Posterior cingulate gyrus (tissue), 11 donors: ENCODE data around the gene CDADC1.
A peak's percentile ranks its signal among the peaks of the same experiment; 100 is the strongest.
"Not testable (repeated sequence)": the region's sequence is repeated elsewhere in the genome, so short reads cannot be mapped to it uniquely, and the experiment has no call there.

Experiments
- DNase-seq, 10 donors: peaks; one replicate each; pipeline versions ENCODE4 v3.0.0 to v3.0.0-alpha.2; 2020 to 2021; ENCODE audit warnings: mixed read lengths in 3 of 10
- intact Hi-C: fragments of 100-400 bp; cut with DNase I; formaldehyde crosslinking; loops from one replicate; pipeline ENCODE4 v1.15.1; 2023

The CDADC1 gene

GRCh38 chr13:49288458-49288857, 40.7 kb downstream of the CDADC1 start:
- intact Hi-C loops, result no loop called here
- no peak for DNase-seq

DNA sequence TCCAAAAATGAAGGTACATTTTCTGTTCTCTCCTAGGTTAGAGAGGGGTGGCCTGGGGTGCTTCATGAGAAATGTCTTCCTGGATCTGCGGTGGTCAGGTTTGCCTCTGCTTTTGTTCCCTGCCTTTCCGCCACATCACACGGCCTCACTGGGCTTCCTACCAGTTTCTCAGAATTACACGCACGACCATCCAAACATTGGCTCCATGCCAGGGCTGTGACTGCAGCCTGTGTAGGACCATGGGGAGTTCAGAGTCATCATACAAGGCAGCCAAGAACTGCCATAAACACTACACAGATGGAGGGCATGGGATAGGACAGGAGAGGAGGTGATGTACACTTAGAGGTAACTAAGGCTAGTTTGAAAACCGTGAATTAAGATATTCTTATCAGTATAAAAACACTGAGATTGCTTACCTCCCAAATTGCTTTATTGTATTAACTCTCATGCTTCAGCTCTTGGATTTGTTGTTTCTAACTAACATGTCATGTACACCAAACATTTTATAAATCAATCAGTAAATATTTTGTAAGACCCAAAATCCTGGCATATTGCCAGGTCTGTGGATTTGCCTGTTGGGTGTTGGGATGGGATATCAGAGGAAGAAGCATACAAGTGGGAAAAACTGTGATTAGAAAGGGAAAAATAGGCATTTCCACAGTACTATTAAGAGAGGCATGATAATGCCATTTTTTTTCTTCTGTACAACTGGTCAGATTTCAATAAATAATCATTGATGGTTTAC, 45.2 kb downstream of the CDADC1 start:
- DNase-seq, result peak in 6 of 10 donors; percentile 36 to 86 (median 54)

DNA sequence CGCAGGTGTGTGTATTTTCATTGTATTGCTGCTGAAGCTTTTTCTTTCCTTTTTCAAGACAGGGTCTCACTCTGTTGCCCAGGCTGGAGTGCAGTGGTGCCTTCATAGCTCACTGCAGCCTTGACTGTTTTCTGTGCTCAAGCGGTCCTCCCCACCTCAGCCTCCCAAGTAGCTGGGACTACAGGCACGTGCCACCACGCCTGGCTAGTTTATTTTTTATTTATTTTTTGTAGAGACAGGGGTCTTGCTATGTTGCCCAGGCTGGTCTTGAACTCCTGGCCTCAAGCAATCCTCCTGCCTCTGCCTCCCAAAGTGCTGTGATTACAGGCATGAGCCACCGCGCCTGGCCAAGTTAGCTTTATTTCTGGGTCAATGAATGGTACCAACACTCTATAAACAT, 47.0 kb downstream of the CDADC1 start:
- intact Hi-C loops, result not testable (repeated sequence)

More for the DNA sequence above, 45.2 kb downstream of the CDADC1 start:
- intact Hi-C loops, result no loop called here

GRCh38 chr13:49295244-49295643, 47.5 kb downstream of the CDADC1 start:
- DNase-seq, result no peak
- intact Hi-C loops, result no loop called here

More for the DNA sequence above, 47.0 kb downstream of the CDADC1 start:
- not testable (repeated sequence) for DNase-seq

GRCh38 chr13:49296659-49297058, 48.9 kb downstream of the CDADC1 start:
- intact Hi-C loops, result no loop called here
- no peak for DNase-seq

DNA sequence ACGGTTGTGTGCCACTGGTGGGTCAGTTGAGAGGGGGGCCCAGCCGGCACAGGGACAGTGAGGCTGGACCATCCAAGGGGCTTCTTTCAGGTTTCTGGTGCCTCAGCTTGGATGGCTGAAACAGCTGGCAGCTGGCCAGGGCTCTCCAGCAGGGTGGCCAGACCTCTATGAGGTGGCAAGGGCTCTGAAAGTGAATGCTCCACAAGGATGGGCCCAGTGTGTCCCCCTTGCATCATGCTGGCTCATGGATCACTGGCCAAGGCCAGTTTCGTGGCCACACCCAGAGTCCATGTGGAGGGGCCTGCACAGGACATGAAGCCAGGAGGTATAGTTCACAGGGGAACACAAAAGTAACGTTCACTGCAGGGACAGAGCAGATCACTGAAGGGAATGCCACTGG, 49.6 kb downstream of the CDADC1 start:
- intact Hi-C loops, result no loop called here
- DNase-seq, result no peak

GRCh38 chr13:49298416-49298815, 50.7 kb downstream of the CDADC1 start:
- DNase-seq, result no peak
- intact Hi-C loops, result no loop called here

- no peak for DNase-seq
- intact Hi-C loops, result no loop called here
Observed at GRCh38 chr13:49298903-49299605, 51.3 kb downstream of the CDADC1 start.

GRCh38 chr13:49300276-49300675, 52.6 kb downstream of the CDADC1 start:
- DNase-seq, result no peak
- intact Hi-C loops, result loop anchor here (2.0 kb wide), 1 partner anchor 137 kb away; no protein-coding TSS in a partner anchor

- intact Hi-C loops, result loop anchor here (1.0 to 2.0 kb wide), 2 partner anchors 136 to 306 kb away; no protein-coding TSS in a partner anchor
- DNase-seq, result peak in 7 of 10 donors; percentile 48 to 89 (median 57)
Observed at GRCh38 chr13:49300739-49301589, 53.2 kb downstream of the CDADC1 start.

DNA sequence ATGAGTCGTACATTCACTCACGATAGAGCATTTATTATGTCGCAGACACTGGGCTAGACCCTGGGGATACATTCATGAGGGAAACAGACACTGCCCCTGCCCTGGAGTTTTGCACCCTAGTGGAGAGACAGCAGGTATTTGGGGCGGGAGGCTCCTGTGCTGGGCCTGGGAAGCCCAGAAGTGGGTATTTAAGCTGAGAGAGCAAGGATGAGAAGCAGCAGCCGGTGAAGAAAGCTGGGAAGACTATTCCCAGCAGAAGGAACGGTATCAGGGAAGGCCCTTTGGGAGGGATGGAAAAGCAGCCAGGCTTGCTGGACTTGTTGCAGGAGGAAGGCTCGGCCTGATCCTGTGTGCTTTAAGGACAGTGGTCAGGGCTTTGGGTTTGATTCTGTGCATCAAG, 54.5 kb downstream of the CDADC1 start:
- intact Hi-C loops, result no loop called here
- no peak for DNase-seq

DNA sequence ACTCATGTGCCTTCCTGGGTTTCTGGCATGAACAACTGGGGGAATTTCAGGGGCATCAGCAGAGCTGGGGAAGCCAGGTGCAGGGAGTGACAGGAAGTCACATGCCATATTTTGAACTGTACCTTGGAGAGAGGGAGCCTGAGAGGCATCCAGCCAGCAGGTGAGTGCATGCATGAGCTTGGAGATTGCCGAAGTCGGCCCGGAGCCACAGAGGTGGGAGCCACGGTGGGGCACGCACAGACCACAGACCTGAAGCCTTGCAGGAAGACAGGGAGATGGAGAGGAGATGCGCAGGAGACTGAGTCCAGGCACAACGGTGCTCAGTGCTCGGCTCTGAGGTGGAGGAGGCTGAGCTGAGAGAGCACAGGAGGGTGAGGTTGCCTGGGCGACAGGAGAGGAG, 55.1 kb downstream of the CDADC1 start:
- DNase-seq, result no peak

GRCh38 chr13:49303533-49304252, 56.0 kb downstream of the CDADC1 start:
- intact Hi-C loops, result no loop called here
- DNase-seq, result peak in 4 of 10 donors; percentile 23 to 86 (median 49)

More for the DNA sequence above, 55.1 kb downstream of the CDADC1 start:
- intact Hi-C loops, result no loop called here

DNA sequence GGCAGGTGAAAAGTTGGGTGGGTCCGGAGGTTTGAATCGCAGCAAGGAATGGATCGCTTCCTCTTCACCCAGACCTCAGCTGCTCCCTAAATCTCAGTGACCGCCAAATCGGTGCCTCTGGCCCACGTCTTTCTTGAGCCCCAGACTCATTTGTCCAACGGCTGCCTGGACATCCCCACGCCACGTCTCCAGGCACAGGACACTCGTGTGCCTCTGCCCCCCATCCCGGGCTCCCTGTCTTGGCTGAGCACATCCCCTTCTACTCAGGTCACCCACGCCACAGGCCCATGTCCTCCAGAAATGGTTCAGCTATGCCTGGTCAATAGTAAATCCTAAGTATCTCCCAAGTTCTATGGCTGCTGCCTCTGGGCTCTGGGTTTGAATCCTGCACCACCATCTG, 56.6 kb downstream of the CDADC1 start:
- DNase-seq, result no peak
- intact Hi-C loops, result no loop called here

DNA sequence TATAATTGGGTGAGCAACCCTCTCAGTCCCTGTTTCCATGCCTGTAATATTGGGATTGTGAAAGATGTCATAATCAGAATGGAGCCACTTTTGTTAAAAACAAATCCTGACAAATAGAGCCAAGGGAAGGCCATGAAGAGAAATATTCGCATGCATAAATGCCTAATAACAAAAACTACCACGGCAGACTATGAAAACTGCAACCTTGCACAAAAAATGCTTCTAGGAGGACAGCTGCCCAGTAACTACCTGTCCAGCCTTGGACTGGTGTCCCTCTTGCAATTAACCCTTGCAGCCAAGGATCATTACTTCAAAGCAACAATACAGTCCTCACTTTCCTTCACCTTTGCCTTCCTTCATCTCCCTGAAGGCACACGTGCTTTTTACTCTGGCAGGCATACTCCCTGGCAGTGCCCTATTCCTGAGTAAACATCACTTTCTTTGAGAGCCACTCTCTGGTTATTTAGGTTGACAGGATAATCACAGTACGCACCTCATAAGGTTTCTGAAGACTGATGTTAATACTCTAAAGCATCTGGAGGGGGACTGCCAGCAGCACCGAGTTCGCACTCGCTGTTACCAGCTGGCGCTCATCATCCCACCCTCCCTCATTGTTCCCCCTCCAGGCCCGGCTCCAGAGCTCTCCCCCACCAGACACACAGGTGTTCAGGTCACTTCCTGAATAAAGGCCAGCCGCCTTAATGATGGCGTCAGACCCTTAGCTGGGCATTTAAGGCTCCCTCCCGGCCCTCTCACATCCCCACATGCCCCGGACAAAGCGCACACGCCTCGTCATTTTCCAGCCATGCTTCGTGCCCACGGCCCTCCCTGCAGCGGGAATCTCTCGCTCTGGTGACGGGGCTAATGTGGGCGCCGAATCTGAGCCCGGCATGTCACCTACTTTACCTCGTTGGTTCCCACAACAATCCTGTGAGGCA, 57.3 kb downstream of the CDADC1 start:
- no peak for DNase-seq
- intact Hi-C loops, result no loop called here

GRCh38 chr13:49305792-49306425, 58.2 kb downstream of the CDADC1 start:
- intact Hi-C loops, result no loop called here
- DNase-seq, result peak in 1 of 10 donors; percentile 80

DNA sequence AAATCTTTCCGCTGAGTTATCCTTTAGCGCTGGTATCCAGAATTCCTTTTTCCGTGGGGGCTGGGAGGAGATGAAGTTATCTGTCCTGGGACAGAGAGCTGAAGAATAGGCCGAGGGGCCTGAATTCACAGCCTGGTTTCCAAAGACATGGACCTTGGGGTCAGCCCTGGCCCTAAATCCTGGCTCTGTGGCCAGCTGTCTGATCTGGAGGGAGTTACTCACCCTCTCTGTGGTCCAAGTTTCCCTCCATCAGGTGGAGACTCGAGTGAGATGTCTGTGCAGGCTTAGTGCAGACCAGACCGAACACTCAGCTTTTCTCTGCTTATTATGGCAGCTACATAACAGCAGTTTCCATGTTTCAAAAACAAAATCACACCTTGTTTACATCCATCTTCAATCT, 59.6 kb downstream of the CDADC1 start:
- DNase-seq, result no peak
- intact Hi-C loops, result no loop called here

DNA sequence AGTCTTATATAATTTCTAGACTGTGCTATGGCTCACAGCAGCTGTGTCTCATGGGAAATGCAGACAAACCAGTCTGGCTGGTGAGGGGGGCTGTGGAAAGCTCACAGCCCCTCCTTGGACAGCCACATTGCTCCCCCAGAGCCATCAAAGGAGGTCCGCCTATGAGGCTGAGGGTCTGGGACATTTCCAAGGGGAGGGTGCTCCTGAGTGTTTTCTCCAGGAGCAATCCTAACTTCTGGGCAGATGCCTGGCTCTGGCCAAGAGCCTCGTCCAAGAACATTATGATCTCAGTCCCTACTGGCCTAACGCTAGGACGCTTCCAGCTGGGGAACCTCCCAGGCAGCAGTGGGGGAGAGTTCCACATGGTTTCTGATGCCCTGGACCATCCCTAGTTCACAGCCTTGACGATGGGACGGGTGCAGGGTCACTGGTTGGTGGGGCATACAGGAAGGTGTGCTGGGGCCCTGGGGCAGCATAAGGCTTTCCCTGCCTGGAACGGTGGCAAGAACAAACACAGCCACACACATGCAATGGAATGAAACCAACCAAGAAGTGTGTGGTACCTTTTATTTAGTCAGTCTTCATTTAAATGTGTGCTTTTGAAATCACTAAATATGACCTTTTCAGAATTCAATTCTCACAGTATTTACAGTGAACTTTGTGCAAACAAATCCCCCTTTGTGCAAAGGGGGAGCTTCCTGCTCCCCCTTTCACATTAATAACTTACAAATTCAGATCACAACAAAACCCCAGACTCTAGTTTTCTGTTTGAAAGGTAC, 60.6 kb downstream of the CDADC1 start:
- intact Hi-C loops, result no loop called here
- DNase-seq, result peak; percentile 44 to 93 (median 64)
